HG03159 (cell line): Measurements from ENCODE around the gene CDH26.

Source experiments
- ATAC-seq: cut with Tn5 transposase; IDR thresholded peaks from one replicate; pipeline ENCODE4 v1.9.1; 2021; ENCODE audit warnings: mild to moderate bottlenecking, moderate library complexity; ENCODE audit not compliant: unreplicated experiment

CDH26 gene

DNA sequence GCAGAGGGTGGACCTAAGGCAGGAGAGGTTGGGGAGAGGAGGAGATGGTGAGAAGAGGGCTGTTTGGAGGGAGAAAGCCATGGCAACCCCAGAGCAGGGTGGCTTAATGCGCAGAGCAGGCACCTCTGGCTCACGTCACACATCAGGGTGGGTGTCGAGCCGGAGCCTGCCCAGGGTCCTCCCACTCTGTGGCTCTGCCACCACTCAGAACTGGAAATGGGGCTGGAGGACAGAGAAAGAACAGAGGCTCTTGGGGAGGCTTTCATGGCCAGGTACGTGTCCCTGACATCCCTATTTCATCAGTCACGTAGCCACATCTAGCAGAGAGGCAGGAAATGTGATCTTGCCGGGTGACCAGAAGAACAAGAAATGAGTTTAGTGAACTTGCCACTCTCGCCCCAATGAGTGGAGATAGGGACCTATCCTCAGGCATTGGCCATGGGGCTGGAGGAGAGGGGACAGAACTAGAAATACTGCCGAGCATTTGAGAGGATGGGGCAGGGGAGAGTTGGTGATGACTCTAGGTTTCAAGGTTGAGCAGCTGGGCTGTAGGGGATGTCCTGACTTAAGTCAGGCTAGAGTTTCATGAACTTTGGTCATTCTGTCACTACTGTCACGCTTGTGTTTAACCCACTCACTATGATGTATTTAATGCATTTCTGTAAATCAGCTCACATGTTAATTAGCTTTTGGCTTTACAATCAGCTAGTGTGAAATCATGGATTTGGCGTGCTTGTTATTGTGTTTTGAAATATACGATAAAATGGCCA is 52.7 kb downstream of the CDH26 start:
- ATAC-seq, result no peak

- no peak for ATAC-seq
These were observed 53.6 kb downstream of the CDH26 start for GRCh38 chr20:60011512-60012507.

- no peak for ATAC-seq
These were observed 55.3 kb downstream of the CDH26 start for GRCh38 chr20:60013296-60014139.

DNA sequence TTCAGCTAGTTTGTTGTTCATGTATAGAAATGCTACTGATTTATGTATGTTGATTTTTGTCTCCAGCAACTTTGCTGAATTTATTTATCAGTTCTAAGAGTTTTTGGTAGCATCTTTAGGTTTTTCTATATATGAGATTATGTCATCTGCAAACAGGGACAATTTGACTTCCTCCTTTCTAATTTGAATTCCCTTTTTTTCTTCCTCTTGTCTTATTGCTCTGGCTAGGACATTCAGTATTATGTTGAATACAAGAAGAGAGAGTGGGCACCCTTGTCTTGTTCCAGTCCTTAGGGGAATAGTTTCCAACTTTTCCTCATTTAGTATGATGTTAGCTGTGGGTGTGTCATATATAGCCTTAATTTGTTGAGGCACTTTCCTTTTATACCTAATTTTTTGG is 58.2 kb downstream of the CDH26 start:
- no peak for ATAC-seq

- ATAC-seq, result no peak
These were observed 62.0 kb downstream of the CDH26 start for GRCh38 chr20:60020251-60020650.

- ATAC-seq, result no peak
These were observed 62.9 kb downstream of the CDH26 start for GRCh38 chr20:60021104-60021503.

DNA sequence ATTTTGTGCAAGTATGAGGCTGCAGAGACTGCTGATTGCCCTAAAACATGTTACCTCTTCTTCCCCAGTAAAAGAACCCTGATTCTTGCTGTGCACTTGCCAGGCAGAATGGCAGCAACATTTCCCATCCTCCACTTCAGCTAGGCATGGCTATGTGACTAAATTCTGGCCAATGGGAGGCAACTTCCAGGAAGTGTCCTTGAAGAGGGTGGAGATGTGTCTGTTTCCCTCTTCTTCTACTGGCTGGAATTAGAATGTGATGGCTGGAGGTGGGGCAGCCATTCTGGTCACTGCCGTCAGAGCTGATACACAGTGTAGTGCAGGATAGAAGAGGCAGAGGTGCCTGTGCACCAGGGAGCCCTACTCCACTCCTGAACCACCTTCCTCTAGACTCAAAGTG is 64.6 kb downstream of the CDH26 start:
- no peak for ATAC-seq

GRCh38 chr20:60024245-60024644 is 66.0 kb downstream of the CDH26 start:
- ATAC-seq, result no peak

GRCh38 chr20:60024801-60025200 is 66.6 kb downstream of the CDH26 start:
- ATAC-seq, result no peak

DNA sequence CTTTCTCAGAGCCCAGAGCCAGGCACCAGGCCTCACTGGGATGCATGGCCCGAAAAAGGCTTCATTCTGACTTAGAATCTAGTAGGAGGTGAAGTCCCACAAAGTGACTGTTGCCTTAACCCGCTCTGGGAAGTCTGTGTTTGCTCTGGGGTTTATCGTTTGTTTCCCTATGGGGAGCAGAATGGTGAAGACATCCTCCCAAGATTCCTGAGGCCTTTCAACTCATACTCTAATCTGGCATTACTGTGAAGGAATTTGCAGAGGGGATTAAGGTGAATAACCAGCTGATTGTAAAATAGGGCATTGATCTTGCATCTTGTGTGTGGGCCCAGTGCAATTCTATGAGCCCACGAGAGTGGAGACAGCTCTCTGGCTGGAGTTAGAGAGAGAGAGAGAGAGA is 67.8 kb downstream of the CDH26 start:
- ATAC-seq, result no peak

DNA sequence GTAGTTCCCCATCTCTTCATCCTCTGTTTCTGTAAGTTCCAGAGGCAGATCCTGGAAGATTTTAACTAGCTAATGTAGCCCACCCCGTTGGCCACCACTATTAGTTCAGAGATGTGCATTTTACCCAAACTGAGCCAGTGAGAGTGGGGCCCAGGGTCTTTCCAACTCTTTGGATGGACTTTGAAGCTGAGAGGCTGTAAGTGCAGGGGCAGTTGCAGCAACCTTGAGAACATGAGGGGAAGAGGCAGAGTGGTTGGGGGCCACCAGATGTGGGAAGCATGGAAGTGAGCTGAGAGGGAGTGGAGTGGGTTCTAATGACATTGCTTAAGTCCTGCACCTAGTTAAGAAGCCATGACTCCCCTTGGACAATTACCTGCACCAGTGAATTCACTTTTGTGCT is 72.2 kb downstream of the CDH26 start:
- ATAC-seq, result no peak

- no peak for ATAC-seq
These were observed 72.9 kb downstream of the CDH26 start for GRCh38 chr20:60031107-60031506.

GRCh38 chr20:60034231-60035110 is 76.2 kb downstream of the CDH26 start:
- no peak for ATAC-seq

- no peak for ATAC-seq
These were observed 77.3 kb downstream of the CDH26 start for GRCh38 chr20:60035486-60035885.

- no peak for ATAC-seq
These were observed 78.1 kb downstream of the CDH26 start for GRCh38 chr20:60036346-60036745.

- no peak for ATAC-seq
These were observed 78.7 kb downstream of the CDH26 start for GRCh38 chr20:60036746-60037499.

DNA sequence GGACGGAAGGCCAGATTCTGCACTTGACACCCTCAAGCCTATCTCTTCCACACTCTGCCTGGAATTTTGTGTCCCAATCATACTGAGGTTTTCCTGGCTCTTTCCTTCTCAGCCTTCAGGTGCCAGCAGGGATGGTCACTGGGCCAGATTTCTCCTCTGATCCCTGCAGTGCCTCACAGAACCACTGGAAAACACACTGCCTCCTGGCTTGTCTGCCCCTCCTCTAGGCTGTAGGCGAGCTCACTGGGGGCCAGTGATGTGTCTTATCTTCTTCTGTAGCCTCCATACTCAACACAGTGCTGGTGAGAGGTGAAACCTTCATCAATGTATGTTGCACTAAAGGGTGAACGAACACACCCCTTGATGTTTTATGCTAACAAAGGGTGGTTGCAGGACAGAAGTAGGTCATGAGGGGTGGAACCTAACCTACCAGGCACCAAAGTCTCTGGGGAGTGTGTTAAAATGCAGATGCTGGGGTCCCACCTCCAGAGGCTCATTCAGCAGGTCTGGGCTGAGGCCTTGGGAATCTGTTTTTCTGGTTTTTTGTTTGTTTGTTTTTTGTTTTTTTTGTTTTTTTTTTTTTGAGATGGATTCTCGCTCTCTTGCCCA is 80.3 kb downstream of the CDH26 start:
- no peak for ATAC-seq

DNA sequence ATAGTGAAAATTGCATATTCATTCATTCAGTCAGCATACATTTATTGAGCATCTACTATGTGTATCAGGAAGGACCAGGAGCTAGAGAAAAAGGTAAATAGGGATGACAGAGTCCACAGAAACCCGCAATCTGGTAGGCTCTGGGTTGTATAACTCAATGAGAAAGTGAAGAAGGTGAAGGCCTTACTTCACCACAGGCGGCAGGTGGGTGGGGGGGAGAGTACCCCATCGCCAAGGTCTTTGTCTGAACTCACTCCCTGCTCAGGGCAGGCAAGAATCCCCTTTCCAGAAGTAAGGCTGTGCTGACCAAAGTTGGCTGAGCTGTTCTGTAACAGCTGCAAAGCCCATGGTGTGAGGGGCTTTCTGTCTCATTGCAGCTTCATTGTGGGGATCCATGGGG is 81.3 kb downstream of the CDH26 start:
- ATAC-seq, result no peak
